Tibial artery (tissue), 4 donors: ENCODE measurements around the gene IGF2R.

Experiments
- DNase-seq, 2 donors: peaks; one replicate each; pipeline ENCODE4 v3.0.0-alpha.2; 2019
- H3K27ac ChIP-seq, 2 donors: fragments of 200-600 bp; sonication (generic) in 1 of 2; 1 replicate in 1 of 2; 2 replicates in 1 of 2; pipeline ENCODE4 v1.5.1; 2018 to 2019; ENCODE audit warnings: mild to moderate bottlenecking in 1 of 2
- H3K27me3 ChIP-seq, 2 donors: fragments of 200-600 bp; sonication (generic) in 1 of 2; one replicate each; pipeline versions ENCODE4 v1.5.1 to v1.6.0; 2016 to 2019
- H3K36me3 ChIP-seq, 3 donors: fragments of 200-600 bp; sonication (generic) in 2 of 3; one replicate each; pipeline ENCODE4 v1.5.1; 2016 to 2019; ENCODE audit warnings: mild to moderate bottlenecking in 2 of 3
- H3K4me1 ChIP-seq, 4 donors: fragments of 200-600 bp; sonication (generic) in 2 of 4; 1 replicate in 3 of 4; 2 replicates in 1 of 4; pipeline ENCODE4 v1.5.1; 2016 to 2019
- H3K4me3 ChIP-seq, 2 donors: fragments of 200-600 bp; sonication (generic) in 1 of 2; 1 replicate in 1 of 2; 2 replicates in 1 of 2; pipeline ENCODE4 v1.5.1; 2018 to 2019; ENCODE audit warnings: mild to moderate bottlenecking in 2 of 2
- H3K9me3 ChIP-seq, 3 donors: fragments of 200-600 bp; sonication (generic) in 1 of 3; one replicate each; pipeline ENCODE4 v1.5.1; 2016 to 2019
- CTCF ChIP-seq, 2 experiments: fragments of 200-600 bp in 1 of 2; fragments of 450-650 bp in 1 of 2; IDR thresholded peaks; one replicate each; pipeline ENCODE4 v1.5.1; 2017 to 2019; ENCODE audit warnings: antibody characterized with exemption in 2 of 2, mild to moderate bottlenecking in 1 of 2, moderate library complexity in 1 of 2
- intact Hi-C: fragments of 100-400 bp; cut with DNase I; formaldehyde crosslinking; loops from one replicate; pipeline ENCODE4 v1.15.0; 2023; ENCODE audit warnings: low total_unique reads

IGF2R gene

DNA sequence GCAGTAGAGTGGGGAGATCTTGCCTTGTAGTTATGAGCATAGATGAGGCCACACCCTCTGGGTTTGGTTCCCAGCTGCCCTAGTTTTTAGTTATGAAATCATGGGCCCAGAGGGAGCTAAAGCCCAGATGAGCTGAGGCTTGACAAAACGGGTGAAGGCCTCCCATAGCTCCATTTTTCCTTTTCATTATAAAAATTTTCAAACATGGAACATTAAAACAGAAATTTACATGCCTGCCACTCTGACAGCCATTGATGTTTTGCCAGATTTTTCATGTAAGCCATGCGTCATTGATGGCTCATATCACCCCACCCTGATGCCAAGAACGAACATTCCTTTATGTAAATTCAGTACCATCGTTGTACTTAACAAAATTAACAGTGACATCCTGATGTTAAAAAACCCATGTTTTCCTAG lies 67.9 kb downstream of the IGF2R start:
- peaks cover 0 to 22% (median 8%) of the 10 kb centered on the region in 4 donors for H3K4me1 ChIP-seq
- intact Hi-C loops, result no loop called here
- no peak overlapping the region for H3K4me3 ChIP-seq
- H3K27ac ChIP-seq, result peak overlapping the region in 1 of 2 donors; percentile 36
- DNase-seq, result peak in 1 of 2 donors; percentile 65
- no peaks in the 10 kb centered on the region for H3K27me3 ChIP-seq
- no peak for TF ChIP-seq CTCF (IDR thresholded peaks at IDR 0.05)
- H3K36me3 ChIP-seq, result peaks cover 20 to 49% (median 44%) of the 10 kb centered on the region in 3 donors
- H3K9me3 ChIP-seq, result no peaks in the 10 kb centered on the region

DNA sequence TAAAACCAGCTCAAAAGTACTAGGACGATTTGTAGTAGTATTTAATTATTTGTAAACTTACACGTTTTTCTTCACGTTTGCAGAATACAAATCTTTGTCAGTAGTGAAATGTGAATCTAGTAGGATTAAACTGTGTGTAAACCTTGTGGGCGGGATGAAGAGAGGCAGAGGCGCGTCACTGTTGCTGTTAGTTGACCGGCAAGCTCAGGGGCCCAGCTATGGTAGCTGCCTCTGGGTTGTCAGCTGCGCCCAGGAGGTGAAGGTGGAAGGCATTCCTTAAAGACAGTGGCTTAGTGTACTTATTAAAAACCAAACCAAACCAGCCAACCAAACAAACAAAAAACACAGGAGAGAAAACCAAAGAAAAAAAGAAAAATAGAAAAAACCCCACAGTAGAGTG lies 69.6 kb downstream of the IGF2R start:
- no peak overlapping the region for H3K27ac ChIP-seq
- H3K27me3 ChIP-seq, result no peaks in the 10 kb centered on the region
- H3K36me3 ChIP-seq, result peaks cover 8 to 35% (median 31%) of the 10 kb centered on the region in 3 donors
- no peak overlapping the region for H3K4me3 ChIP-seq
- no peak for TF ChIP-seq CTCF (IDR thresholded peaks at IDR 0.05)
- intact Hi-C loops, result no loop called here
- no peak for DNase-seq
- H3K9me3 ChIP-seq, result no peaks in the 10 kb centered on the region
- H3K4me1 ChIP-seq, result peaks cover 0 to 38% (median 23%) of the 10 kb centered on the region in 4 donors

DNA sequence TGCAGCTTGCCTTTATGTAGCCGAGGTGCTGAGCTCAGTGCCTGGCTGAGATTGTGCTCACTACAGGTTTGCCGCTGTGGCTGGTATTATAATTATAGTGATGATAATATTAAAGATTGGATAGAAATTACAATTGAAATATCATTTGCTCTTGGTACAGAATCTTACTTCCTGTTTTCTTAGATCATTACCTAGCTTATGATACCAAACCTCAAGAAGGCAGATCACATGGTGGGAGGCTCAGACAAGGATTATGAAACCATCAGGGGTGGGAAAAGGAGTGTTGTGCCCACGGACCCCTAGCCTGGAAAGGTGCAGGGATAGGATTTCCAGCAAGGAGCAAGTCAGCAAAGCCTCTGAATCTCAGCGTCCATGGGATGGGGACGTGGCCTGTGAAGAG lies 70.6 kb downstream of the IGF2R start:
- no peak for DNase-seq
- intact Hi-C loops, result no loop called here
- Histone ChIP-seq H3K27me3 (no peaks in the 10 kb centered on the region), H3K27ac (no peak overlapping the region), H3K36me3 (peaks cover 8 to 38% (median 26%) of the 10 kb centered on the region in 3 donors), H3K4me1 (peaks cover 0 to 46% (median 30%) of the 10 kb centered on the region in 4 donors), H3K4me3 (no peak overlapping the region), H3K9me3 (no peaks in the 10 kb centered on the region)
- TF ChIP-seq CTCF (IDR thresholded peaks at IDR 0.05), result no peak

DNA sequence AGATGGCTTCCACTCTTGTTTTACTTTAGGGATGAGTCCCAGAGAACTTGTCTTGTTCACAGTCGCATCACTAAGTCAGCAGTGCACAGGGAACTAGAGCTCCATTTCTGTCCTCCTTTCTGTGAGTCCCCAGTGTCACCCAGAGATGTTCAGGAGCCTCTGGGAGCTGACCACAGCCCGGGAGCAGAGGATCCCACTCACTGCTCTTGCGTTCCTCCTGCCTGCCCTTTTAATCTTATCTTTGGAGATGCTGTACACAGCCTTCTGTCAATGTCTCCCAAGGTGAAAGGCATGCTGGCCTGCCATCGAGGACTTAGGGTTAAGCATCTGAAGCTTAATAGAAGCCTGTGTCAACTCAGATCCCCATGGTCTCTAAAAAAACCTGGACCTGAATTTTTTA lies 71.2 kb downstream of the IGF2R start:
- no peak for TF ChIP-seq CTCF (IDR thresholded peaks at IDR 0.05)
- no peak for DNase-seq
- intact Hi-C loops, result loop anchor here (5.0 kb wide), 1 partner anchor 68 kb away; no protein-coding TSS in a partner anchor
- Histone ChIP-seq H3K4me3 (no peak overlapping the region), H3K4me1 (peaks cover 0 to 46% (median 30%) of the 10 kb centered on the region in 4 donors), H3K36me3 (peaks cover 9 to 39% (median 21%) of the 10 kb centered on the region in 3 donors), H3K27me3 (no peaks in the 10 kb centered on the region), H3K9me3 (no peaks in the 10 kb centered on the region), H3K27ac (no peak overlapping the region)

GRCh38 chr6:160040527-160041264 lies 71.8 kb downstream of the IGF2R start:
- H3K36me3 ChIP-seq, result peaks cover 15 to 39% (median 18%) of the 10 kb centered on the region in 3 donors
- no peaks in the 10 kb centered on the region for H3K9me3 ChIP-seq
- no peak for TF ChIP-seq CTCF (IDR thresholded peaks at IDR 0.05)
- H3K27me3 ChIP-seq, result no peaks in the 10 kb centered on the region
- peaks cover 0 to 46% (median 30%) of the 10 kb centered on the region in 4 donors for H3K4me1 ChIP-seq
- peak overlapping the region; percentile 60 to 61 for H3K27ac ChIP-seq
- no peak for DNase-seq
- no peak overlapping the region for H3K4me3 ChIP-seq
- intact Hi-C loops, result loop anchor here (5.0 kb wide), 1 partner anchor 68 kb away; no protein-coding TSS in a partner anchor
